ENCODE results near the gene STRN.
"Not testable (repeated sequence)": the region's sequence is repeated elsewhere in the genome, so short reads cannot be mapped to it uniquely, and the experiment has no call there.

The STRN gene

DNA sequence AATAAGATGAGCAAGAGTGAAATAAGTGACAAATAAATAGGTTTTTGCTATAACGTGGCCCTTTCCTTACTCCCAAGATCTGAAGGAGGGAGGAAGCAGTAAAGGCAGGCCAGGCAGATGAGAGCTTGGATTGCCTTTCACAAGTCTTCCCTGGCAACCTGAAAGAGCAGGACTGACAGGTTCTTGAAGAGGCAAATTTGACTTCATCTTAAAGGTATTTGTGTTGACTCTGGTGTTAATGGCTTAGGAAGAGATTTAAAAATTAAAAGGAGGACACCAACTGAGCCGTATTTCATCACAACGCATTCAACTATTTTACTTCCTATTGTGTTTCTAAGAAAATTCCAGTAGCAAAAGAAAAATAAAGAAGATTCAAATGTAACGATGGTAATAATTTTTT lies 3.2 kb downstream of the STRN start:
- DNase-seq (ENCODE audit: low spot score): no peak

- DNase-seq (ENCODE audit: low spot score): no peak
These were observed 5.6 kb downstream of the STRN start for GRCh38 chr2:36960773-36961172.

GRCh38 chr2:36960005-36960675 lies 6.2 kb downstream of the STRN start:
- DNase-seq (ENCODE audit: low spot score): peak; percentile 14

- DNase-seq (ENCODE audit: low spot score): no peak
These were observed 11.2 kb downstream of the STRN start for GRCh38 chr2:36954977-36955607.

GRCh38 chr2:36952748-36953197 lies 13.6 kb downstream of the STRN start:
- DNase-seq (ENCODE audit: low spot score): no peak

DNA sequence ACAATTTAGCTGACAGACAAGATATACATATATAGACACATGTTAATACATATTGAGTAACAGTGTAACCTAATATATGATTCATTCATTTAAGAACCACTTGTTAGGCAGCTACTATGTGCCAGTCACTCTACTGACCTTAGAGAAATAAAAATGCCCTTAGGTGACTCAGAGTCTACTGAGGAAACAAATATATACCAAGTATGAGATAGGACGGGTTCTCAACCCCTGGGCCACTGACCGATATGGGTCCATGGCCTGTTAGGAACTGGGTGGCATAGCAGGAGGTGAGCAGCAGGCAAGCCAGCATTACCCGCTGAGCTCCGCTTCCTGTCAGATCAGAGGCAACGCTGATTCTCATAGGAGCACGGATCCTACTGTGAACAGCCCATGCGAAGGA lies 14.8 kb downstream of the STRN start:
- DNase-seq (ENCODE audit: low spot score): no peak

- no peak for DNase-seq (ENCODE audit: low spot score)
These were observed 15.3 kb downstream of the STRN start for GRCh38 chr2:36951027-36951518.

DNA sequence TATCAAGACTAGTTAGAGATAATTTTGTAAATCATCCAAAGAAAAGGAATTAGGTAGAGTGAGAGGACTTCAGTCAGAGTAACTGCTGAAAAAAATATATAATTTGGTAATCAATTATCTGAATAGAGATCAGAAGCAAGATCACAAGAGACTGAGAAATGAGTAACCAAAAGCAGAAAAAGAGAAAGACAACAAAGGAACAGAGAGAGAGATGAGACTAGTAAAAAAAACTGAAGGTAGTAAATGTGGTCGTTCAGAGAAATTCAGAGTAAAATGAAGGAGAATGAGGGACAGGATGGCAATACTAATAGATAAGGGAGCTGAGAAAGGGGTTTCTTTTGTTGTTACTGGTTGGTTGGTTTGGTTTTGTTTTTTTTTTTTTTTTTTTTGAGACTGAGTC lies 16.5 kb downstream of the STRN start:
- DNase-seq (ENCODE audit: low spot score): no peak

DNA sequence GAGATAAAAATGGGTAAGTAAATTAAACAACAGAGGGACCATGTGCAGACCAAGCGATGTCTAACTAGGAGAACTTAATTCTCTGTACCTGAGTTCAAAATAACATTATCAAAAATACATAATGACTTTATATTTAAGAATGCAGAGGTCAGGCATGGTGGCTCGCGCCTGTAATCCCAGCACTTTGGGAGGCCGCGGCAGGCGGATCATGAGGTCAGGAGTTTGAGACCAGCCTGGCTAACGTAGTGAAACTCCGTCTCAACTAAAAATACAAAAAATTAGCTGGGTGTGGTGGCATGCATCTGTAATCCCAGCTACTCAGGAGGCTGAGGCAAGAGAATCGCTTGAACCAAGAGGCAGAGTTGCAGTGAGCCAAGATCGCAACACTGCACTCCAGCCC lies 21.1 kb downstream of the STRN start:
- not testable (repeated sequence) for DNase-seq (ENCODE audit: low spot score)

- DNase-seq (ENCODE audit: low spot score): no peak
These were observed 24.5 kb downstream of the STRN start for GRCh38 chr2:36941867-36942266.

DNA sequence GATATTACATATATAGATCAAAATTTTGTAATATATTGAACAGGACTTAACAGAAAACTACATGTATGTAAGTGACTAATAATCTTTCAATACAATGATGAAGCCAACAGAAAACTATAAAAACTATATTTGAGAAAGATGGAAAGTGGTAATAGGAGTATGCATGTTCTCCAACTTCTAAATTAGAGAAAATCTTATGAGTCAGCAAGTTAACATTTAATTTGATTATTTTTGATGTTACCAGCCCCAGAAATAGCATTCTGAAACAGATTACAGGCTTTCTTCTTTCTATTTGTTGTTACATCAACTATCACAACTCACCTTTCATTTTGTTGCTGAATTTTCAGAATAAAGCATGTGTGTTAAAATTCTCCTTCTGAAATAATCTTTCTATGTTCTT lies 29.8 kb downstream of the STRN start:
- not testable (repeated sequence) for DNase-seq (ENCODE audit: low spot score)

DNA sequence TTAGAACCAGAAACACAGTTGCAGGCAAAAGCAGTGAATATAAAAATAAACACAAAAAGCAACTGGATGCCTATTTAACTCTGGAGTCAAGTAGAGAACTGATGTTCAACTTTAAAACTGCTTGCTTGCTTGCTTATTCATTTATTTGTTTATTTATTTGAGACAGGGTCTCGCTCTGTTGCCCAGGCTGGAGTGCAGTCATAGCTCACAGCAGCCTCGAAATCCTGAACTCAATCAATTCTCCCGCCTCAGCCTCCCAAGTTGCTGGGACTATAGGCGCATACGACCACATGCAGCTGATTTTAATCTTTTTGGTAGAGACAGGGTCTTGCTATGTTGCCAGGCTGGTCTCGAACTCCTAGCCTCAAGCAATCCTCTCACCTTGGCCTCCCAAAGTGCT lies 34.6 kb downstream of the STRN start:
- DNase-seq (ENCODE audit: low spot score): not testable (repeated sequence)

- DNase-seq (ENCODE audit: low spot score): not testable (repeated sequence)
These were observed 35.4 kb downstream of the STRN start for GRCh38 chr2:36930787-36931410.

DNA sequence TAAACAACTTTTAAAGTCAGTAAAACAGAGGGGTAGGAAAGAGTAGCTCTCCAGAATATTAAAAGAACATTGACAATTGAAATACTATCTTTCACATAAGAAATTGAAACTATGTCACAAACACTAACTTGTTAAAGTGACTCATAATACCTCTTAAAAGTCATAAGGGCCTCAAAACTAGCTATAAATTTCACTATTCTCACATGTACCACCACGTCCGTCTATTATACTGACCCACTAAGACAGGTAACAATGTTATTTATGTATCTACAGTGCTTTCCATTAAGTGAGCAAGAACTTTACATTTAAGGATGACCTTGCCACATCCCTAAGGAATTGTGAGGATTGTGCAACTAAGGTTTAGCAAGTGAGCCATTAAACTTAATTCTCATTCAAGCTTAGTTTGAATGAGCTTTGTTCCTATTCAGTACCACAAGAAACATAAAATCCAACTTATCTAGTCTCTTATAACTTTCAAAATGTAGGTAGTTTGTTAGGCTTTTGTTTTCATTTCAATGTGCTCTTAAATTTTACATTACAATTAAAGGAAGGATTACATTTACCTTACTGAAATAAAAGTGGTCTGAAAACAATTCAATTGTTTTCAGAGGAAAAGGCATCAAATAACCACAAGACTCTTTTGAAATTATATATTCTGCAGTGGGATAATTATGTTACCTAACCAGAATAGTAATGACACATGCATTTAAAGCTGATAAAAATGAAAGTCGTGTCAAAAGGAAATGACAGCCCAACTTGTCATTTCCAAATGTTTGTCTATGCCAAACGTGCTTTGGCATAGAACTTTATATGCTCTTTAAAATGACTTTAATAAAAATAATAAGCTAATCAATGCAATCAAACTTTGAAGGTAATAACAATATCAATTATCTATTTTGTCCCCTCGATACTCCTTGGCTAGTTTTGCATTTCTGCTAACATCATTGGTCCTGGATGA lies 39.9 kb downstream of the STRN start:
- not testable (repeated sequence) for DNase-seq (ENCODE audit: low spot score)

GRCh38 chr2:36922629-36923028 lies 43.7 kb downstream of the STRN start:
- not testable (repeated sequence) for DNase-seq (ENCODE audit: low spot score)

DNA sequence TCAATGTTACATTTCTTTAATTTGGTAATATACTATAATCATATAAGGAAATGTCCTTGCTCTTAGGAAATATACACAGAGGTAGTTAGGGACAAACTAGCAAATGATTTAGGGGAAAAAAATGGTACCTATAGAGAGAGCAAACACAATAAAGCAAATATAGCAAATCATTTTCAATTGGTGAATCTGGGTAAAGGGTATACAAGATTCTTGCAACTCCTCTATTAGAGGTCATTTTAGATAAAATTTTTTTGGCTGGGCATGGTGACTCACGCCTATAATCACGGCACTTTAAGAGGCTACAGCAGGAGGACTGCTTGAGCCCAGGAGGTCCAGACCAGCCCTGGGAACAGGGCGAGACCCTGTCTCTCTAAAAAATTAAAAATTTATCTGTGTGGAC lies 44.4 kb downstream of the STRN start:
- DNase-seq (ENCODE audit: low spot score): no peak

- DNase-seq (ENCODE audit: low spot score): no peak
These were observed 47.1 kb downstream of the STRN start for GRCh38 chr2:36919041-36919837.

DNA sequence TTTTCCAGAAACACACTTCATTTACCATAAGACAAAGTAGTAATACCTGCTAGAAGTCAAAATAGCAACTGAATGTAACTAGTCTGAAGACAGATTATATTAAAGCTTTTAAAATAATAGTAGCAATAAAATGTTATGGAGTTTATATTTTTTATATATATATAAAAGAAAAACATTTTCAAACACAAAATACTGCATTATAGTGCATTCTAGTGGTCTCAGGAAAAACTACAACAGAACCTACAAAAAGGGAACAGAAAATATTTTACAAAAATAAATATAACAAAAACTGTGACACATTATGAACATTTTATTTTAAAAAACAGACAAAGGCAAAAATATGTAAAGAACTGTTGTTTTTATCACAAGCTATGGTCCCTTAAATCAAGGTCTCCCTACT lies 48.0 kb downstream of the STRN start:
- DNase-seq (ENCODE audit: low spot score): no peak

DNA sequence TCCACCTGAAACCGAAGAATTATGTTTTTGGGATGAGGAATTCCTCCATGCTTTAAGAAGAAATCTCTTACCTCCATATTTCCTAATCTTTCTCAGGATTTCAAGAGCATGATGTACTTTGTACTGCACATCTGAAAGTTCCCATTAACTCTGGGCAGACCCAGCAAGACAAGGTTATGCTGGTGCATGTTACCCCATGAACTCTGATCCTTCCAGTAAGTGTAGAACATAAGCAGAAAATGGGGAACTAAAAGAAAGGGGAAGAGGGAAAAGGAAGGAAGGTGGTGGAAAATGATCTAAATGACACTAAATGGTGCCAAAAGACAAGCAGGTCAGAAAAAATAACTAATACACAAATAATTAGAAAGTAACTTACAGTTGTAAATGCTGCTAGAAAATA lies 50.7 kb downstream of the STRN start:
- no peak for DNase-seq (ENCODE audit: low spot score)

GRCh38 chr2:36912695-36913094 lies 53.6 kb downstream of the STRN start:
- DNase-seq (ENCODE audit: low spot score): no peak

DNA sequence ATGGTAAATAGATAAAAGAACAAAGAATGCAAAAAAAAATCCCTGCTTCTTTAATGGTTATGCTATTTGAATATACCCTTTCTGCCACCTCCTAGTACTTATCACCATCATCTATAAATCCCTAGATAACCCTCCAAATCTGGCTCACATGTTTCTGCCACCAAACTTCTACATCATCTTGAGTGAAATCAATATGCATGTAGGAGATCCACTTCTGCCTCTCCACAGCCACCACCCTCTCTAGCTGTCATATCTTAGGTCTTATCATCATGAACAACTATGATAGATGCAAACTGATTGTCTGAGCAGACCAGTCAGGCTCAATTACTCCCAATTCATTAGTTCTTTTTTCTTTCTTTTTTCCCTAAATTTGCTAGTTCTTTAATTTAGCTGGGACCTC lies 55.3 kb downstream of the STRN start:
- DNase-seq (ENCODE audit: low spot score): no peak
